ENCODE results near the gene SH2D4B. TPM values are rescaled to one million over a fixed set of nuclear protein-coding genes. Genes with fewer than 3 reads are reported as not detected.

SH2D4B gene
- total RNA-seq, result 0.18 and 0.20 TPM in 2 replicates

- Mint-ChIP-seq H3K36me3 (ENCODE audit: low read depth) (peaks cover 3% of the 10 kb centered on the region), H3K4me3 (peak within 1 kb of the TSS; percentile 95), H3K9me3 (no peaks in the 10 kb centered on the region), H3K27me3 (ENCODE audit: insufficient read depth) (no peaks in the 10 kb centered on the region), H3K27ac (peak within 1 kb of the TSS; percentile 87), H3K4me1 (ENCODE audit: low read depth) (peaks cover 37% of the 10 kb centered on the region)
- intact Hi-C loops (cut with micrococcal nuclease), result loop anchor here (10.0 kb wide), 1 partner anchor 333 kb away; the partner anchor contains the start of gene ANXA11
- no peak for DNase-seq (ENCODE audit: low spot score)
Measured at GRCh38 chr10:80537736-80538480, at the start of gene SH2D4B. TSS of gene SH2D4B (plus strand) at chr10:80537902. CDS start at chr10:80538332, 430 bp downstream.

DNA sequence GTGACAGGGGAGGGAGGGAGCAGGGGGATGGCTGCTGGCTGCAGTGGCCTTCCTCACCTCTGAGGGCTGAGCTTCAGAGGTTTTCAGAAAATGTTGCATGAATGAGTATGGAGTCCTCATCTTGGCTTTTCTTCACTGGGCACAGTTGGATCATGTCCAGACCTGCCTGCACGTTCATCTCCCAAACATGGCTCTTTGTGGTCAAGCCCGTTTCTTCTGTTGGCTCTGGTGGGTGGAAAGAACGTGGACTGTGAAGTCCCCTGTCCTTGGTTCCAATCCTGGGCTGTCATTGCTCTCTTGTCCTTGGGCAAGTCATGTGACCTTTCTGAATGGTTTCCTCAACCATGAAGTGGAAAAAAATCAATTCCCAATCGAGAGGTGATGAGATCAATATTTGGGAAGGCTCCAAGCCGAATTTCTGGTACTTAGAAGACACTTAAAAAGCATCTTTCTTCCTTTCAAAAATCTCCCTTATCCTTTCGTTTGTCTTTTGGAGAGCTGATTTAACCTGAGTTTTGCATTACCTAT, 49.1 kb upstream of the SH2D4B start:
- Mint-ChIP-seq H3K27me3 (ENCODE audit: insufficient read depth) (no peaks in the 10 kb centered on the region), H3K9me3 (no peaks in the 10 kb centered on the region), H3K4me3 (peak overlapping the region; percentile 71), H3K27ac (peak overlapping the region; percentile 92), H3K36me3 (ENCODE audit: low read depth) (peaks cover 36% of the 10 kb centered on the region), H3K4me1 (ENCODE audit: low read depth) (peaks cover 98% of the 10 kb centered on the region)
- intact Hi-C loops (cut with micrococcal nuclease), result no loop called here
- no peak for DNase-seq (ENCODE audit: low spot score)

DNA sequence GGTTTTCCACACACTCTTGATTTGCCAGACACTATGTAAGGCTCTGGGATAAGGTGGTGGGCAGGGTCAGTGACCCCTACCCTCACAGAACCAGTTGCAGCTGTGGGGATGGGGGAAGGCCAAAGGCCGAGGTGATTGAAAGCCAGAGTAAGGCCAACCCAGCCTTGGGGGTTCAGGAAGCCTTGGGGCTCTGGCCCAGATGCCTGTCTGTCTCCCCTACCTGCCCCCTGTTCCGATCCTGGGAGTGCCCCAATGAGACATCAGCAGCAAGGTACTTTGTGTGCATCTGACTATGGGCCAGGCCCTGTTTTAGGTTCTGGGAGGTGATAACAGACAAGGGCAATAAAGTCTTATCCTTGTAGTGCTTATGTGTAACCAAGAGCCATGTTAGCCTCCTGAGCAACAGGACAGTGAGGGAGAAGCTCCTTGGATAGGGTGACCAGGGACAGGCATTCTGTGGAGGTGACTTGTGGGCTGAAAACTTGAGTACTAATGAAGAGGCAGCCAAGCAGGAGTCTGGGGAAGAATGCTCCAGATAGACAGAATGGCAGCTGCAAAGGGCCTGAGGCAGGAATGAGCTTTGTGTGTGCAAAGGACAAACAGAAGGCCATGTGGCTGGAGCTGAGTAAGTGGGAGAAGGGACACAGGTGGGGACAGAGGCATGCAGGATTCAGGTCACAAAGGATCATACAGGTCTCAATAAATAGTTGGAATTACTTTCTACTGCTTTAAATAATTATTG, 48.2 kb upstream of the SH2D4B start:
- H3K27ac Mint-ChIP-seq, result peak overlapping the region; percentile 51

GRCh38 chr10:80491251-80492102, 46.2 kb upstream of the SH2D4B start:
- peaks cover 4% of the 10 kb centered on the region for H3K9me3 Mint-ChIP-seq
- peaks cover 44% of the 10 kb centered on the region for H3K36me3 Mint-ChIP-seq (ENCODE audit: low read depth)
- peak overlapping the region; percentile 41 for H3K27ac Mint-ChIP-seq
- no peaks in the 10 kb centered on the region for H3K27me3 Mint-ChIP-seq (ENCODE audit: insufficient read depth)
- intact Hi-C loops (cut with micrococcal nuclease), result loop anchor here (10.0 kb wide), 1 partner anchor 287 kb away; the partner anchor contains the start of gene ANXA11
- peaks cover 94% of the 10 kb centered on the region for H3K4me1 Mint-ChIP-seq (ENCODE audit: low read depth)
- DNase-seq (ENCODE audit: low spot score), result no peak
- H3K4me3 Mint-ChIP-seq, result no peak overlapping the region

More for the DNA sequence above, 48.2 kb upstream of the SH2D4B start:
- intact Hi-C loops (cut with micrococcal nuclease), result loop anchor here (10.0 kb wide), 1 partner anchor 285 kb away; the partner anchor contains the start of gene ANXA11
- Mint-ChIP-seq H3K9me3 (no peaks in the 10 kb centered on the region), H3K4me1 (ENCODE audit: low read depth) (peaks cover 98% of the 10 kb centered on the region), H3K4me3 (no peak overlapping the region), H3K36me3 (ENCODE audit: low read depth) (peaks cover 41% of the 10 kb centered on the region), H3K27me3 (ENCODE audit: insufficient read depth) (no peaks in the 10 kb centered on the region)
- DNase-seq (ENCODE audit: low spot score), result no peak

GRCh38 chr10:80492848-80493521, 44.7 kb upstream of the SH2D4B start:
- Mint-ChIP-seq H3K4me3 (peak overlapping the region; percentile 70), H3K27ac (peak overlapping the region; percentile 94)
- intact Hi-C loops (cut with micrococcal nuclease), result loop anchor here (1.0 to 10.0 kb wide), 4 partner anchors 8 to 288 kb away; partner anchors contain the start of gene ANXA11

GRCh38 chr10:80493522-80494051, 44.1 kb upstream of the SH2D4B start:
- Mint-ChIP-seq H3K4me3 (peak overlapping the region; percentile 70), H3K27me3 (ENCODE audit: insufficient read depth) (no peaks in the 10 kb centered on the region), H3K4me1 (ENCODE audit: low read depth) (peaks cover 94% of the 10 kb centered on the region), H3K9me3 (peaks cover 10% of the 10 kb centered on the region), H3K27ac (peak overlapping the region; percentile 94), H3K36me3 (ENCODE audit: low read depth) (peaks cover 54% of the 10 kb centered on the region)
- intact Hi-C loops (cut with micrococcal nuclease), result loop anchor here (1.0 to 10.0 kb wide), 4 partner anchors 8 to 289 kb away; partner anchors contain the start of gene ANXA11
- no peak for DNase-seq (ENCODE audit: low spot score)

More at GRCh38 chr10:80492848-80493521, 44.7 kb upstream of the SH2D4B start:
- DNase-seq (ENCODE audit: low spot score), result no peak
- Mint-ChIP-seq H3K36me3 (ENCODE audit: low read depth) (peaks cover 52% of the 10 kb centered on the region), H3K9me3 (peaks cover 10% of the 10 kb centered on the region), H3K4me1 (ENCODE audit: low read depth) (peaks cover 94% of the 10 kb centered on the region), H3K27me3 (ENCODE audit: insufficient read depth) (no peaks in the 10 kb centered on the region)

GRCh38 chr10:80496555-80497172, 41.0 kb upstream of the SH2D4B start:
- intact Hi-C loops (cut with micrococcal nuclease), result loop anchor here (10.0 kb wide), 1 partner anchor 292 kb away; the partner anchor contains the start of gene ANXA11
- H3K4me3 Mint-ChIP-seq, result peak overlapping the region; percentile 41

DNA sequence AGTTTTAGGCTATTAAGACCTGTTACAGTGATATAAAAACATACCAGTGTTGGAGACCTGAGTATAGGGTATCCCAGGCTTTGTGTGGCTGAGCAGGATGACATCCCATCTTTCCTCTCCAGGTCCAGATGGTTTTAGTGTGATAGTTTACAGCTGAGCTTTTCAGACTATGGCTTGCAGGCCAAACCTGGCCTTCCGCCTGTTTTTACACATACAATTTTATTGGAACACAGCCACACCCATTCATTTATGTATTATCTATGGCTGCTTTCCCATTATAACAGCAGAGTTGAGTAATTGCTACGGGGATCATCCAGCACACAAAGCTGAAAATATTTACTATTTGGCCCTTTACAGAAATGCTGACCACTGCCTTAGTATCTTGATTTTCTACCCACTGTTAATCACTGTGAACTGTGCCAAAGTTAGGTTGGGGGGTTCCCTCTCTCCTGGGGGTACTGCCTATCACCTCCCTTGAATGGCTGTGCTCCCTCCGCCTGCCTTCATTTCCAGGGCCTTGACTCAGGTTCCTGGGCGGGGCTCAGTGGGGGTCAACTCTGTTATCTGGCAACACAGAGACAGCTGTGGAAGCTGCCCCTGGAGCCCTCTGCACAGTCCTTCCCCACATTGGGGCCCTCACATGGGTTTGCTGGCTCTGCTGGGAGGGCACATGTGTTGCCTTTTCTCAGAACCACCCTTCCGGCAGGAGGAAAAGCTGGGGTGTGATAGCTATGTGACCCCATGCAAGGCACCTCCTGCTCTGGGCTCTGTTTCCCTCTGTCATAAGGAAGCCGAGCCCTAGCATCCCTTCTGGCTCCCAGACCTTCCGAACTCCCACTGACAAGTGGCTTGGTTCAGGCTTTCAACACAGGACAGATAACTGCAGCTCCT, 40.3 kb upstream of the SH2D4B start:
- intact Hi-C loops (cut with micrococcal nuclease), result loop anchor here (1.0 to 10.0 kb wide), 3 partner anchors 10 to 293 kb away; partner anchors contain the start of genes ANXA11 and TSPAN14
- peaks cover 91% of the 10 kb centered on the region for H3K4me1 Mint-ChIP-seq (ENCODE audit: low read depth)
- H3K36me3 Mint-ChIP-seq (ENCODE audit: low read depth), result peaks cover 44% of the 10 kb centered on the region
- peak overlapping the region; percentile 89 for H3K27ac Mint-ChIP-seq
- peak overlapping the region; percentile 44 for H3K4me3 Mint-ChIP-seq
- H3K9me3 Mint-ChIP-seq, result peaks cover 10% of the 10 kb centered on the region
- no peak for DNase-seq (ENCODE audit: low spot score)
- H3K27me3 Mint-ChIP-seq (ENCODE audit: insufficient read depth), result no peaks in the 10 kb centered on the region

More at GRCh38 chr10:80496555-80497172, 41.0 kb upstream of the SH2D4B start:
- no peaks in the 10 kb centered on the region for H3K27me3 Mint-ChIP-seq (ENCODE audit: insufficient read depth)
- no peak for DNase-seq (ENCODE audit: low spot score)
- H3K9me3 Mint-ChIP-seq, result peaks cover 10% of the 10 kb centered on the region
- no peak overlapping the region for H3K27ac Mint-ChIP-seq
- H3K36me3 Mint-ChIP-seq (ENCODE audit: low read depth), result peaks cover 40% of the 10 kb centered on the region
- peaks cover 90% of the 10 kb centered on the region for H3K4me1 Mint-ChIP-seq (ENCODE audit: low read depth)

DNA sequence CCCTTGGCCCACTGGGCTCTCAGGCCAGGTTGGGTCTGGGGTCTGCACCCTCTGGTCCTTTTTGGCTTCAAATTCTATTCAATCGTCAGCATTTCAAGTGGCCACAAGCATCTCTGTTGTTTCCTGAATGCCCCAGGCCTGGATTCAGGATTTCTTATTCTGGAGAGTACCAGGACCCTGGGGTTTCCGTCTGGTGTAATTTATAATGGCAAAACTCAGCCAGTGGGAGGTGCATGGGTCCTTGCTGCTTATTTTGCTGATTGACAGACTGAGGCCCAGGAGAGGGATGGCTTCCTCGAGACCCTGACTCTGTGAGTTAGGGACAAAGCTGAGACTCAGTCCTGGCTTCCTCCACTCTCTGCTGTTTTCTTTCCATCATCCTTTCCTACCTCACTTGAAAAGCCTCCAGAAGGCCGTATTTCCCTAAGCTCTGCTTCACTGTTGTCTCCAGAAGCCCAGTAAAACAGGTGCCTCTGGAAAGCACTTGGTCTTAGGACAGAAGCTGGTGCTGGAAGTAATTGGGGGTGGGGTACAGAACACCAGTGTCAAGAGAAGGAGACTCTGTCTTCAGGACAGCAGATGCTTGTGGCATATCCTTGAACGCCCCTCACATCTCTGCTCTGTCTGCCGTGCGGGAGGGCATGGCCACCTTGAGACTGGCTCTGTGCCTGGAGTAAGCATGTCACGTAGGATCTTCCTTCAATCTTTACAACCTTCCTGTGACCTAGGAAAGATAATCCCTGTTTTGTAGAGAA, 39.4 kb upstream of the SH2D4B start:
- Mint-ChIP-seq H3K4me3 (peak overlapping the region; percentile 44), H3K27me3 (ENCODE audit: insufficient read depth) (no peaks in the 10 kb centered on the region), H3K4me1 (ENCODE audit: low read depth) (peaks cover 92% of the 10 kb centered on the region), H3K9me3 (peaks cover 10% of the 10 kb centered on the region), H3K36me3 (ENCODE audit: low read depth) (peaks cover 45% of the 10 kb centered on the region), H3K27ac (peak overlapping the region; percentile 89)
- intact Hi-C loops (cut with micrococcal nuclease), result loop anchor here (1.0 to 10.0 kb wide), 3 partner anchors 11 to 293 kb away; partner anchors contain the start of genes ANXA11 and TSPAN14
- DNase-seq (ENCODE audit: low spot score), result no peak
